ENCODE data around the gene FBXL7. TPM values are rescaled to one million over a fixed set of nuclear protein-coding genes. Genes with fewer than 3 reads are reported as not detected.

The FBXL7 gene
- polyA plus RNA-seq, 1 donor (not counting 4 experiments of a cell fraction or from before 2014, with no cell fraction given) = 0.22 TPM

GRCh38 chr5:15535938-15536337 lies 36.0 kb downstream of the FBXL7 start:
- no peaks in the 10 kb centered on the region for H3K27me3 ChIP-seq (ENCODE audit: control insufficient read depth, extremely low read depth, insufficient read depth, low read length)
- H3K9me3 ChIP-seq (ENCODE audit: control insufficient read depth, low read depth, low read length) = no peaks in the 10 kb centered on the region
- TF ChIP-seq EZH2 (IDR thresholded peaks at IDR 0.05; ENCODE audit: low read length) (no peak), CTCF (optimal IDR thresholded peaks at IDR 0.05 in 1 of 3, IDR thresholded peaks at IDR 0.05 in 1 of 3, conservative IDR thresholded peaks at IDR 0.05 in 1 of 3; ENCODE audit: extremely low read depth in 1 of 3, insufficient read depth in 2 of 3, low read length in 3 of 3) (no peak)
- H3K4me3 ChIP-seq (ENCODE audit: control insufficient read depth in 2 of 3, extremely low read depth in 1 of 3, insufficient read depth in 2 of 3, low read depth in 1 of 3, low read length in 3 of 3) = no peak overlapping the region
- no peaks in the 10 kb centered on the region for H3K79me2 ChIP-seq (ENCODE audit: control insufficient read depth, insufficient read depth, low read length)
- no peaks in the 10 kb centered on the region for H4K20me1 ChIP-seq (ENCODE audit: control insufficient read depth, extremely low read depth, insufficient read depth, low read length)
- no peak overlapping the region for H3K27ac ChIP-seq (ENCODE audit: control insufficient read depth, insufficient read depth, low read length)
- no peaks in the 10 kb centered on the region for H3K4me1 ChIP-seq (ENCODE audit: control insufficient read depth, extremely low read depth, insufficient read depth, low read length)
- no peak overlapping the region for H3K9ac ChIP-seq (ENCODE audit: control insufficient read depth, extremely low read depth, insufficient read depth, low read length)
- no peak overlapping the region for H3K4me2 ChIP-seq (ENCODE audit: control insufficient read depth, extremely low read depth, insufficient read depth, low read depth, low read length)
- dilution Hi-C loops (cut with MboI; ENCODE audit: extremely low pct_ligation_motif_present, low sequenced_read_pairs) = no loop called here
- no peak overlapping the region for H2AFZ ChIP-seq (ENCODE audit: control insufficient read depth, low read length)
- no peaks in the 10 kb centered on the region for H3K9me1 ChIP-seq (ENCODE audit: control insufficient read depth, extremely low read depth, insufficient read depth, low read length)
- no peaks in the 10 kb centered on the region for H3K36me3 ChIP-seq (ENCODE audit: control insufficient read depth in 2 of 2, extremely low read depth in 1 of 2, insufficient read depth in 2 of 2, low read length in 2 of 2)
- no peak for DNase-seq (ENCODE audit: low read depth, low spot score)
- FAIRE-seq = no peak

- Histone ChIP-seq H3K9me1 (ENCODE audit: control insufficient read depth, extremely low read depth, insufficient read depth, low read length) (no peaks in the 10 kb centered on the region), H3K9ac (ENCODE audit: control insufficient read depth, extremely low read depth, insufficient read depth, low read length) (no peak overlapping the region), H3K4me1 (ENCODE audit: control insufficient read depth, extremely low read depth, insufficient read depth, low read length) (no peaks in the 10 kb centered on the region), H3K27ac (ENCODE audit: control insufficient read depth, insufficient read depth, low read length) (no peak overlapping the region), H3K4me3 (ENCODE audit: control insufficient read depth in 2 of 3, extremely low read depth in 1 of 3, insufficient read depth in 2 of 3, low read depth in 1 of 3, low read length in 3 of 3) (no peak overlapping the region), H3K4me2 (ENCODE audit: control insufficient read depth, extremely low read depth, insufficient read depth, low read depth, low read length) (no peak overlapping the region), H4K20me1 (ENCODE audit: control insufficient read depth, extremely low read depth, insufficient read depth, low read length) (no peaks in the 10 kb centered on the region), H3K79me2 (ENCODE audit: control insufficient read depth, insufficient read depth, low read length) (no peaks in the 10 kb centered on the region), H3K9me3 (ENCODE audit: control insufficient read depth, low read depth, low read length) (no peaks in the 10 kb centered on the region), H3K36me3 (ENCODE audit: control insufficient read depth in 2 of 2, extremely low read depth in 1 of 2, insufficient read depth in 2 of 2, low read length in 2 of 2) (no peaks in the 10 kb centered on the region), H2AFZ (ENCODE audit: control insufficient read depth, low read length) (no peak overlapping the region), H3K27me3 (ENCODE audit: control insufficient read depth, extremely low read depth, insufficient read depth, low read length) (no peaks in the 10 kb centered on the region)
- dilution Hi-C loops (cut with MboI; ENCODE audit: extremely low pct_ligation_motif_present, low sequenced_read_pairs) = no loop called here
- TF ChIP-seq CTCF (optimal IDR thresholded peaks at IDR 0.05 in 1 of 3, IDR thresholded peaks at IDR 0.05 in 1 of 3, conservative IDR thresholded peaks at IDR 0.05 in 1 of 3; ENCODE audit: extremely low read depth in 1 of 3, insufficient read depth in 2 of 3, low read length in 3 of 3) (no peak), EZH2 (IDR thresholded peaks at IDR 0.05; ENCODE audit: low read length) (no peak)
- DNase-seq (ENCODE audit: low read depth, low spot score) (no peak), FAIRE-seq (no peak)
Measured at GRCh38 chr5:15538516-15538915, 38.5 kb downstream of the FBXL7 start.
